Mesenchymal stem cell (in vitro differentiated cells and primary cell): ENCODE measurements around the gene HMG20A.
A peak's percentile ranks its signal among the peaks of the same experiment; 100 is the strongest.
"Not testable (repeated sequence)": the region's sequence is repeated elsewhere in the genome, so short reads cannot be mapped to it uniquely, and the experiment has no call there.

ENCODE experiments used
- DNase-seq: peaks from one replicate; pipeline ENCODE4 v3.0.0-alpha.2; 2013
- H2AFZ ChIP-seq: one replicate; pipeline ENCODE4 v1.6.1; 2013; ENCODE audit warnings: low read depth, mild to moderate bottlenecking, control low read depth, inconsistent platforms, low read length, moderate library complexity
- H2AK5ac ChIP-seq: 2 replicates; pipeline ENCODE4 v1.6.1; 2013; ENCODE audit warnings: low read length, moderate library complexity, mild to moderate bottlenecking, inconsistent platforms; ENCODE audit not compliant: severe bottlenecking
- H2BK120ac ChIP-seq: one replicate; pipeline ENCODE4 v1.6.1; 2013; ENCODE audit warnings: low read depth, mild to moderate bottlenecking, inconsistent platforms, low read length, moderate library complexity
- H2BK12ac ChIP-seq, 2 experiments: one replicate each; pipeline ENCODE4 v1.6.1; 2013; ENCODE audit warnings: inconsistent platforms in 2 of 2, low read length in 2 of 2, mild to moderate bottlenecking in 2 of 2, moderate library complexity in 2 of 2, control low read depth in 1 of 2
- H2BK15ac ChIP-seq: one replicate; pipeline ENCODE4 v1.6.1; 2013; ENCODE audit warnings: mild to moderate bottlenecking, low read depth, inconsistent platforms; ENCODE audit not compliant: poor library complexity, severe bottlenecking
- H2BK5ac ChIP-seq: 2 replicates; pipeline ENCODE4 v1.6.1; 2013; ENCODE audit warnings: low read depth, mild to moderate bottlenecking, low read length, control low read depth, inconsistent platforms; ENCODE audit not compliant: poor library complexity, severe bottlenecking
- H3K14ac ChIP-seq, 2 experiments: one replicate each; pipeline ENCODE4 v1.6.1; 2013; ENCODE audit warnings: inconsistent platforms in 2 of 2, low read length in 2 of 2, control low read depth in 1 of 2, mild to moderate bottlenecking in 1 of 2, moderate library complexity in 1 of 2
- H3K18ac ChIP-seq, 2 experiments: one replicate each; pipeline ENCODE4 v1.6.1; 2013; ENCODE audit warnings: inconsistent platforms in 2 of 2, low read length in 2 of 2, control low read depth in 1 of 2, low read depth in 1 of 2, mild to moderate bottlenecking in 1 of 2
- H3K23ac ChIP-seq, 2 experiments: one replicate each; pipeline ENCODE4 v1.6.1; 2013; ENCODE audit warnings: inconsistent platforms in 2 of 2, low read length in 2 of 2, mild to moderate bottlenecking in 2 of 2, moderate library complexity in 2 of 2, control low read depth in 1 of 2
- H3K27ac ChIP-seq: 2 replicates; pipeline ENCODE4 v1.5.1; 2013; ENCODE audit warnings: mild to moderate bottlenecking, moderate library complexity, low read length, control low read depth, inconsistent platforms; ENCODE audit not compliant: poor library complexity, severe bottlenecking
- H3K27me3 ChIP-seq, 2 experiments: 2 replicates each; pipeline versions ENCODE4 v1.6.1 to v1.7.0; 2013; ENCODE audit warnings: low read length in 2 of 2, mild to moderate bottlenecking in 2 of 2, moderate library complexity in 2 of 2, control low read depth in 1 of 2, inconsistent platforms in 1 of 2; ENCODE audit not compliant: control insufficient read depth in 1 of 2, insufficient read depth in 1 of 2
- H3K36me3 ChIP-seq, 2 experiments: 2 replicates each; pipeline versions ENCODE4 v1.6.1 to v1.7.0; 2013; ENCODE audit warnings: low read length in 2 of 2, control low read depth in 1 of 2, inconsistent platforms in 1 of 2, low read depth in 1 of 2, mild to moderate bottlenecking in 1 of 2; ENCODE audit not compliant: insufficient read depth in 2 of 2, control insufficient read depth in 1 of 2
- H3K4ac ChIP-seq, 2 experiments: one replicate each; pipeline ENCODE4 v1.6.1; 2013; ENCODE audit warnings: inconsistent platforms in 2 of 2, low read length in 2 of 2, mild to moderate bottlenecking in 2 of 2, moderate library complexity in 2 of 2, control low read depth in 1 of 2, low read depth in 1 of 2
- H3K4me1 ChIP-seq: 2 replicates; pipeline ENCODE4 v1.6.1; 2013; ENCODE audit warnings: low read depth, low read length, control low read depth; ENCODE audit not compliant: control insufficient read depth, insufficient read depth
- H3K4me2 ChIP-seq: 2 replicates; pipeline ENCODE4 v1.6.1; 2013; ENCODE audit warnings: low read length, mild to moderate bottlenecking, inconsistent platforms; ENCODE audit not compliant: poor library complexity, severe bottlenecking
- H3K4me3 ChIP-seq, 2 experiments: 2 replicates each; pipeline versions ENCODE4 v1.5.1 to v1.7.0; 2013; ENCODE audit warnings: low read length in 2 of 2, mild to moderate bottlenecking in 2 of 2, control low read depth in 1 of 2, low read depth in 1 of 2; ENCODE audit not compliant: insufficient read depth in 1 of 2
- H3K79me1 ChIP-seq: replicated peaks from 2 replicates; pipeline ENCODE4 v1.6.1; 2013; ENCODE audit warnings: mild to moderate bottlenecking, control low read depth, low read length, inconsistent platforms; ENCODE audit not compliant: poor library complexity, severe bottlenecking
- H3K9ac ChIP-seq: 2 replicates; pipeline ENCODE4 v1.7.0; 2013; ENCODE audit warnings: mild to moderate bottlenecking, low read length, moderate library complexity
- H3K9me3 ChIP-seq: 2 replicates; pipeline ENCODE4 v1.7.0; 2013; ENCODE audit warnings: mild to moderate bottlenecking, low read length; ENCODE audit not compliant: control insufficient read depth
- H4K8ac ChIP-seq: one replicate; pipeline ENCODE4 v1.6.1; 2013; ENCODE audit warnings: inconsistent platforms, mild to moderate bottlenecking, low read length, moderate library complexity
- H4K91ac ChIP-seq: one replicate; pipeline ENCODE4 v1.6.1; 2013; ENCODE audit warnings: mild to moderate bottlenecking, low read length, inconsistent platforms
- WGBS: methylation state at CpG from one replicate; pipeline ENCODE4 v1.1.7; 2013; ENCODE audit warnings: mixed read lengths; 5-methylcytosine and 5-hydroxymethylcytosine counted together

Gene HMG20A

GRCh38 chr15:77400258-77400657 lies 20.4 kb upstream of the HMG20A start:
- Histone ChIP-seq H3K18ac (no peak overlapping the region), H2BK5ac (no peak overlapping the region), H3K79me1 (peaks cover 5% of the 10 kb centered on the region), H2BK120ac (no peak overlapping the region), H3K14ac (no peak overlapping the region), H2BK12ac (no peak overlapping the region), H4K8ac (no peak overlapping the region), H3K4ac (no peak overlapping the region), H3K9me3 (peaks cover 28% of the 10 kb centered on the region), H3K4me2 (no peak overlapping the region), H3K36me3 (peaks cover 0 to 4% of the 10 kb centered on the region in 2 experiments), H3K4me3 (no peak overlapping the region), H3K27me3 (no peaks in the 10 kb centered on the region), H3K4me1 (no peaks in the 10 kb centered on the region), H2AFZ (no peak overlapping the region), H2BK15ac (no peak overlapping the region), H3K23ac (no peak overlapping the region), H3K27ac (no peak overlapping the region), H3K9ac (no peak overlapping the region), H4K91ac (no peak overlapping the region), H2AK5ac (no peak overlapping the region)
- no CpG with 5 or more reads among the region's 1 CpG for WGBS
- no peak for DNase-seq

- H3K4me2 ChIP-seq, result no peak overlapping the region
- H2BK12ac ChIP-seq, result no peak overlapping the region
- H3K36me3 ChIP-seq, result peaks cover 0 to 4% of the 10 kb centered on the region in 2 experiments
- H3K9me3 ChIP-seq, result peaks cover 21% of the 10 kb centered on the region
- H3K9ac ChIP-seq, result peak overlapping the region; percentile 61
- H2AK5ac ChIP-seq, result no peak overlapping the region
- H3K27me3 ChIP-seq, result no peaks in the 10 kb centered on the region
- WGBS, result 38% methylated on average over 1 of the region's 1 CpG
- H3K4me3 ChIP-seq, result peak overlapping the region in 1 of 2 experiments; percentile 7
- H3K79me1 ChIP-seq, result peaks cover 9% of the 10 kb centered on the region
- peak; percentile 66 for DNase-seq
- H3K4ac ChIP-seq, result no peak overlapping the region
- H2BK15ac ChIP-seq, result no peak overlapping the region
- no peak overlapping the region for H4K91ac ChIP-seq
- no peak overlapping the region for H3K18ac ChIP-seq
- no peak overlapping the region for H2BK5ac ChIP-seq
- no peak overlapping the region for H2AFZ ChIP-seq
- no peak overlapping the region for H4K8ac ChIP-seq
- no peak overlapping the region for H3K14ac ChIP-seq
- no peak overlapping the region for H3K27ac ChIP-seq
- H3K4me1 ChIP-seq, result no peaks in the 10 kb centered on the region
- no peak overlapping the region for H2BK120ac ChIP-seq
- H3K23ac ChIP-seq, result no peak overlapping the region
Measured at GRCh38 chr15:77402740-77403379, 17.8 kb upstream of the HMG20A start.

GRCh38 chr15:77406173-77406759 lies 14.4 kb upstream of the HMG20A start:
- H2AFZ ChIP-seq, H2AK5ac ChIP-seq, H3K4me3 ChIP-seq, H3K14ac ChIP-seq, H2BK5ac ChIP-seq, H4K91ac ChIP-seq, H3K9ac ChIP-seq, H3K27me3 ChIP-seq, H2BK12ac ChIP-seq, H3K4me1 ChIP-seq, H3K4me2 ChIP-seq, H3K18ac ChIP-seq, H4K8ac ChIP-seq, H3K23ac ChIP-seq, H3K9me3 ChIP-seq, DNase-seq, H3K4ac ChIP-seq, H2BK120ac ChIP-seq, H3K27ac ChIP-seq, H2BK15ac ChIP-seq, H3K36me3 ChIP-seq: not testable (repeated sequence)
- H3K79me1 ChIP-seq, result peaks cover 10% of the 10 kb centered on the region
- 96% methylated on average over 1 of the region's 1 CpG for WGBS

- Histone ChIP-seq H3K14ac (no peak overlapping the region), H3K4me2 (no peak overlapping the region), H3K9ac (no peak overlapping the region), H3K4ac (no peak overlapping the region), H2AFZ (no peak overlapping the region), H3K27ac (no peak overlapping the region), H3K79me1 (peaks cover 13% of the 10 kb centered on the region), H3K36me3 (peaks cover 0 to 4% of the 10 kb centered on the region in 2 experiments), H2BK15ac (no peak overlapping the region), H4K8ac (no peak overlapping the region), H4K91ac (no peak overlapping the region), H2BK120ac (no peak overlapping the region), H3K4me1 (no peaks in the 10 kb centered on the region), H2BK5ac (no peak overlapping the region), H3K27me3 (no peaks in the 10 kb centered on the region), H3K23ac (no peak overlapping the region), H3K18ac (no peak overlapping the region), H2AK5ac (no peak overlapping the region), H3K9me3 (no peaks in the 10 kb centered on the region), H3K4me3 (no peak overlapping the region), H2BK12ac (no peak overlapping the region)
- 96% methylated on average over 4 of the region's 4 CpGs for WGBS
- no peak for DNase-seq
Measured at GRCh38 chr15:77406846-77407245, 13.8 kb upstream of the HMG20A start.
